ENCODE measurements around the gene TGFBR3.

Gene TGFBR3

GRCh38 chr1:91807921-91808620, 77.9 kb downstream of the TGFBR3 start:
- Mint-ChIP-seq H3K4me1 (peaks cover 63% of the 10 kb centered on the region), H3K9me3 (no peaks in the 10 kb centered on the region), H3K27ac (no peak overlapping the region), H3K36me3 (peaks cover 6% of the 10 kb centered on the region), H3K4me3 (no peak overlapping the region)
- no peak for ATAC-seq
- no peak for DNase-seq (ENCODE audit: low spot score in 2 of 2)

- Mint-ChIP-seq H3K27ac (no peak overlapping the region), H3K36me3 (peaks cover 16% of the 10 kb centered on the region), H3K4me1 (peaks cover 64% of the 10 kb centered on the region), H3K9me3 (no peaks in the 10 kb centered on the region), H3K4me3 (no peak overlapping the region)
- no peak for DNase-seq (ENCODE audit: low spot score in 2 of 2)
- ATAC-seq, result no peak
Observed at GRCh38 chr1:91806769-91807700, 78.9 kb downstream of the TGFBR3 start.

GRCh38 chr1:91806181-91806768, 79.7 kb downstream of the TGFBR3 start:
- H3K27ac Mint-ChIP-seq, result peak overlapping the region; percentile 95
- DNase-seq (ENCODE audit: low spot score in 2 of 2) (no peak), ATAC-seq (no peak)
- peaks cover 16% of the 10 kb centered on the region for H3K36me3 Mint-ChIP-seq
- no peaks in the 10 kb centered on the region for H3K9me3 Mint-ChIP-seq
- H3K4me1 Mint-ChIP-seq, result peaks cover 59% of the 10 kb centered on the region
- H3K4me3 Mint-ChIP-seq, result no peak overlapping the region

- DNase-seq (ENCODE audit: low spot score in 2 of 2), result peak in 1 of 2 donors; percentile 53
- Mint-ChIP-seq H3K27ac (peak overlapping the region; percentile 95), H3K4me3 (peak overlapping the region; percentile 71), H3K36me3 (peaks cover 16% of the 10 kb centered on the region), H3K9me3 (no peaks in the 10 kb centered on the region), H3K4me1 (peaks cover 53% of the 10 kb centered on the region)
- no peak for ATAC-seq
Observed at GRCh38 chr1:91805311-91805801, 80.6 kb downstream of the TGFBR3 start.

- no peaks in the 10 kb centered on the region for H3K9me3 Mint-ChIP-seq
- ATAC-seq (peak; percentile 74), DNase-seq (ENCODE audit: low spot score in 2 of 2) (peak; percentile 46 to 87)
- peak overlapping the region; percentile 95 for H3K27ac Mint-ChIP-seq
- H3K4me3 Mint-ChIP-seq, result peak overlapping the region; percentile 71
- H3K4me1 Mint-ChIP-seq, result peaks cover 50% of the 10 kb centered on the region
- peaks cover 16% of the 10 kb centered on the region for H3K36me3 Mint-ChIP-seq
Observed at GRCh38 chr1:91804546-91805023, 81.4 kb downstream of the TGFBR3 start.

- Mint-ChIP-seq H3K4me1 (peaks cover 50% of the 10 kb centered on the region), H3K27ac (peak overlapping the region; percentile 95), H3K36me3 (peaks cover 16% of the 10 kb centered on the region), H3K9me3 (no peaks in the 10 kb centered on the region), H3K4me3 (peak overlapping the region; percentile 71)
- peak; percentile 41 to 82 for DNase-seq (ENCODE audit: low spot score in 2 of 2)
- ATAC-seq, result peak; percentile 87
Observed at GRCh38 chr1:91803847-91804545, 82.0 kb downstream of the TGFBR3 start.

GRCh38 chr1:91803123-91803522, 82.8 kb downstream of the TGFBR3 start:
- ATAC-seq (no peak), DNase-seq (ENCODE audit: low spot score in 2 of 2) (no peak)
- peak overlapping the region; percentile 71 for H3K4me3 Mint-ChIP-seq
- peaks cover 56% of the 10 kb centered on the region for H3K4me1 Mint-ChIP-seq
- H3K36me3 Mint-ChIP-seq, result peaks cover 17% of the 10 kb centered on the region
- peak overlapping the region; percentile 95 for H3K27ac Mint-ChIP-seq
- H3K9me3 Mint-ChIP-seq, result no peaks in the 10 kb centered on the region

- DNase-seq (ENCODE audit: low spot score in 2 of 2), result no peak
- Mint-ChIP-seq H3K36me3 (peaks cover 27% of the 10 kb centered on the region), H3K4me1 (peaks cover 61% of the 10 kb centered on the region), H3K9me3 (no peaks in the 10 kb centered on the region), H3K27ac (no peak overlapping the region), H3K4me3 (no peak overlapping the region)
- no peak for ATAC-seq
Observed at GRCh38 chr1:91801496-91802115, 84.3 kb downstream of the TGFBR3 start.

- DNase-seq (ENCODE audit: low spot score in 2 of 2), result no peak
Observed at GRCh38 chr1:91799863-91800262, 86.1 kb downstream of the TGFBR3 start.

GRCh38 chr1:91799159-91799558, 86.8 kb downstream of the TGFBR3 start:
- Mint-ChIP-seq H3K27ac (peak overlapping the region; percentile 57), H3K36me3 (peaks cover 41% of the 10 kb centered on the region), H3K9me3 (no peaks in the 10 kb centered on the region), H3K4me3 (no peak overlapping the region), H3K4me1 (peaks cover 41% of the 10 kb centered on the region)
- ATAC-seq (no peak), DNase-seq (ENCODE audit: low spot score in 2 of 2) (no peak)

More at GRCh38 chr1:91799863-91800262, 86.1 kb downstream of the TGFBR3 start:
- Mint-ChIP-seq H3K4me3 (no peak overlapping the region), H3K36me3 (peaks cover 43% of the 10 kb centered on the region), H3K9me3 (no peaks in the 10 kb centered on the region), H3K4me1 (peaks cover 48% of the 10 kb centered on the region), H3K27ac (no peak overlapping the region)
- ATAC-seq, result no peak

- no peaks in the 10 kb centered on the region for H3K9me3 Mint-ChIP-seq
- H3K36me3 Mint-ChIP-seq, result peaks cover 41% of the 10 kb centered on the region
- DNase-seq (ENCODE audit: low spot score in 2 of 2) (no peak), ATAC-seq (no peak)
- H3K4me1 Mint-ChIP-seq, result peaks cover 37% of the 10 kb centered on the region
- H3K27ac Mint-ChIP-seq, result peak overlapping the region; percentile 57
- no peak overlapping the region for H3K4me3 Mint-ChIP-seq
Observed at GRCh38 chr1:91798740-91799139, 87.2 kb downstream of the TGFBR3 start.

- H3K27ac Mint-ChIP-seq, result peak overlapping the region; percentile 57
- H3K9me3 Mint-ChIP-seq, result no peaks in the 10 kb centered on the region
- peaks cover 41% of the 10 kb centered on the region for H3K36me3 Mint-ChIP-seq
- peaks cover 32% of the 10 kb centered on the region for H3K4me1 Mint-ChIP-seq
- DNase-seq (ENCODE audit: low spot score in 2 of 2) (no peak), ATAC-seq (no peak)
- H3K4me3 Mint-ChIP-seq, result no peak overlapping the region
Observed at GRCh38 chr1:91798241-91798648, 87.7 kb downstream of the TGFBR3 start.

- Mint-ChIP-seq H3K4me1 (peaks cover 26% of the 10 kb centered on the region), H3K4me3 (no peak overlapping the region), H3K36me3 (peaks cover 34% of the 10 kb centered on the region), H3K9me3 (no peaks in the 10 kb centered on the region), H3K27ac (no peak overlapping the region)
- DNase-seq (ENCODE audit: low spot score in 2 of 2), result no peak
- ATAC-seq, result no peak
Observed at GRCh38 chr1:91797164-91797563, 88.8 kb downstream of the TGFBR3 start.

- ATAC-seq, result no peak
- H3K27ac Mint-ChIP-seq, result no peak overlapping the region
Observed at GRCh38 chr1:91796390-91796654, 89.6 kb downstream of the TGFBR3 start.

More at GRCh38 chr1:91796390-91796654, 89.6 kb downstream of the TGFBR3 start:
- Mint-ChIP-seq H3K4me1 (peaks cover 34% of the 10 kb centered on the region), H3K4me3 (no peak overlapping the region), H3K36me3 (peaks cover 37% of the 10 kb centered on the region), H3K9me3 (no peaks in the 10 kb centered on the region)
- no peak for DNase-seq (ENCODE audit: low spot score in 2 of 2)
